GM18909 (cell line): ENCODE measurements around the gene DLG4.

Source experiments
- ATAC-seq: cut with Tn5 transposase; IDR thresholded peaks from one replicate; pipeline ENCODE4 v1.9.1; 2021; ENCODE audit warnings: mild to moderate bottlenecking; ENCODE audit not compliant: unreplicated experiment, poor library complexity

DLG4 gene

GRCh38 chr17:7219812-7220592, at the start of gene DLG4, which contains the start of gene ACADVL:
Gene DLG4, minus strand, starts transcription at chr17:7219836.
Gene ACADVL, plus strand, starts transcription at chr17:7219938. Its CDS starts 47 bp downstream, at chr17:7219985.
- no peak for ATAC-seq

DNA sequence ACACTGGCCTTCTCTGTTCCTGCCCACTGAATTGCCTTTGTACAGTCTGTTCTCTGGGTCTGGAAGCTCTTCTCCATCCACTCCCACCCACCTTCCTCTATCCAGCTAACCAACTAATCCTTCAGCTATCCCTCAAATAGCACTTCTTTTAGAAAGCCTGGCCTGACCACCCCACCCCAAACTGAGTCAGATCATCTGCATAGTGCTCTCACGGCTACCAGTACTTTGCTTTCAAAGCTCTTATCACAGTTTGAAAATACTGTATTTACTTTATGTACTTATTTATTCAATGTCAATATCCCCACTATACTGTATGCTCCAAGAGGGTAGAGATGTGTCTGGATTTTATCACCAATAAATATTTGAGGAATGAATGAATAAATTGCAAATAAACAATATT, 47.1 kb upstream of the DLG4 start:
- ATAC-seq = no peak

DNA sequence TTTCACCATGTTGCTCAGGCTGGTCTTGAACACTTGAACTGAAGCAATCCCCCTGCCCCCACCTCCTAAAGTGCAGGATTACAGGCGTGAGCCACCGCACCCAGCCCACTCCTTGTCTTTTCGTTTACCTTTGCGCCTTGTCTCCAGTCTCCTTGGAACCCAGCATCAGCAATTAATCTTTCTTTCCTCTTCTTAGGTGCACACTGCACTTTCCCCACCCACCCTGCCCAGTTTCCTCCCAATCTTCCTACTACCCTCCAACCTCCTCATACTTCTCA, 44.1 kb upstream of the DLG4 start:
- no peak for ATAC-seq

DNA sequence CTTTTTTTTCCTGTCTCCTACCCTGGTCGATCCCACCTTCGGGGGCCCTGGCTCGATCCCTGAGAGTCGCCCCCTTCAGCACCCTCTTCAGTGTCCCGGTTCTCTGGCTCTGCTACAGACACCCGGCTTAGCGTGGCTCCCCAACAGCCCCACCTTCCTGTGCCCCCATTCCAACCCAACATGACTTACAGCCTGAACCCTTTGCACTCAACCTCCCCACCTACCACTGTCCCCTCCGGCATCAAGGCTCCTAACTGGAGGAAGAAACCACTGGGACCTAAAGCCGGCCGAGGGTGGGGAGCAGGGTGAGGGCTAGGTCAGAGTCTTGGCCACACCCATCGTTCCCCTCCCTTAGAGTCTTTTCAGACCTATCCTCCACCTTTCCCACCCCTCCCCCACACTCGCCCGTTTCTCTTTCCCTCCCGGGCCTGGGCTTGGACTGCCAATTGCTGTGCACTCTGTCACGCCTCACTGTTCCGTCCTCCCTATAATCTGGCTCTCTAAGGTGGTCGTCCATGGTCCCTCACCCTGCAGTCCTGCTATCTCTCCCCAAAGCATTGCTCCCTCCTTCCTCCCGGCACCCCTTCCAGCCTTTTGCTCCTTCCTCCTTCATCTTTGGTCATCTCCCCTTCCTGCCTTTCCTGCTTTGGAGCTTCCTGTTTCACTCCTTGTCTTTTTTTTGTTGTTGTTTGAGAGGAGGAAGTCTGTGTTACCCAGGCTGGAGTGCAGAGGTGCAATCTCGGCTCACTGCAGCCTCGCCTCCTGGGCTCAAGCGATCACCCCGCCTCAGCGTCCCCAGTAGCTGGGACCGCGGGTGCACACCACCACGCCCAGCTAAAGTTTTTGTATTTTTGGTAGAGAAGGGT, 43.5 kb upstream of the DLG4 start:
- ATAC-seq = no peak

DNA sequence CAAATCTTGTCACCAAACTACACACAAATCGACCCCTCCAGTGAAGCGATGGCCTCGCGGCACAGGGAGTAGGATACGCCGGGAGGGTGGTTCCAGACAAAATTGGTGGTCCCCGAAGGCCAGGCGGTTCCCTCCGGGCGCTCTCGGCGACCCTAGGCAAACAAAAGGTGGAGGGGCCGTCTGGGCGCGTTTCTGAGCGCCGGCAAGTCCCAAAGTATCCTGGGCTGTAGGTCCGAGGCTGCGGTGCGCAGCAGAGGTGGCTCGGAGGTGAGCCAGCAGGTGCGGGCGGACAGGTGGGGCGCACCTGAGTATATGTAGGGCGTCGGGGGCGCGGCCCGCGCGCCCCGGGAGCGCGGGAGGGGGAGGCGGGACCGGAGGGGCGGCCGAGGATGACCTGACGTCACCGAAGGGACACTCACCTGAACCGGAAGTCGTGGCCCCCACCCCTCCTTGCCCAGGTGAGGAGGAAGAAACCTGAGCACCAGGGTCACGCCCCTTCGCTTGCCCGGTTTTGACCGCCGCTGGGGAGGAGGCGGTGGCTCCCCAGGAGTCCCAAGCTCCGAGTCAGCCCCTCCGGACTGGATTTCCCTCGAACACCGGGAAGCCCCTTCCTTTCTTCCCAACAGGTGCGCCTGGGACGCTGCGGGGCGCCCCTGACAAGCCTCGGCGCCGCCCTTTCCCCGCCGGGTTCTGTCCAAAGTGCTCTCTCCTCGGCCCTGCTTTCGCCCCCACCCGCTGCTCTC, 42.7 kb upstream of the DLG4 start, which contains the start of gene CLDN7:
CLDN7 (minus strand) TSS at position 287 of the 743 bp plus-strand sequence. CDS start 435 bp downstream, outside the sequence.
- no peak for ATAC-seq

GRCh38 chr17:7261379-7262191, 41.9 kb upstream of the DLG4 start:
- no peak for ATAC-seq

- no peak for ATAC-seq
These were observed 41.2 kb upstream of the DLG4 start for GRCh38 chr17:7260651-7261378.

- ATAC-seq = no peak
These were observed 40.5 kb upstream of the DLG4 start for GRCh38 chr17:7260151-7260550.

DNA sequence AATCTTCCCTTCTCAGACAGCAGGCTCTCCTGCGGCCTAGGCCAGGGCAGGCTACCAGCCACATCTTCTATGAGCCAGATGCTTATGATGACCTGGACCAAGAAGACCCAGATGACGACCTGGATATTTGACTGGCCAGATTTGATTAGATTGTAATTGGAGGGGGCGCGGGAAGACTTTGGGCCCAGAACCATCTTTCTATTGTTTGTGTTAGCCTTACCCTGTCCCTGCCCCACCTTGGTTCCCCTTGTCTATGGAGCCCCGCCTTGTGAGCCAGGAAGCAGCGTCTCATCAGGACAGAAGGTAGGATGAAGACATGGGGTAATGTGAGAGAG, 39.9 kb upstream of the DLG4 start:
- no peak for ATAC-seq

DNA sequence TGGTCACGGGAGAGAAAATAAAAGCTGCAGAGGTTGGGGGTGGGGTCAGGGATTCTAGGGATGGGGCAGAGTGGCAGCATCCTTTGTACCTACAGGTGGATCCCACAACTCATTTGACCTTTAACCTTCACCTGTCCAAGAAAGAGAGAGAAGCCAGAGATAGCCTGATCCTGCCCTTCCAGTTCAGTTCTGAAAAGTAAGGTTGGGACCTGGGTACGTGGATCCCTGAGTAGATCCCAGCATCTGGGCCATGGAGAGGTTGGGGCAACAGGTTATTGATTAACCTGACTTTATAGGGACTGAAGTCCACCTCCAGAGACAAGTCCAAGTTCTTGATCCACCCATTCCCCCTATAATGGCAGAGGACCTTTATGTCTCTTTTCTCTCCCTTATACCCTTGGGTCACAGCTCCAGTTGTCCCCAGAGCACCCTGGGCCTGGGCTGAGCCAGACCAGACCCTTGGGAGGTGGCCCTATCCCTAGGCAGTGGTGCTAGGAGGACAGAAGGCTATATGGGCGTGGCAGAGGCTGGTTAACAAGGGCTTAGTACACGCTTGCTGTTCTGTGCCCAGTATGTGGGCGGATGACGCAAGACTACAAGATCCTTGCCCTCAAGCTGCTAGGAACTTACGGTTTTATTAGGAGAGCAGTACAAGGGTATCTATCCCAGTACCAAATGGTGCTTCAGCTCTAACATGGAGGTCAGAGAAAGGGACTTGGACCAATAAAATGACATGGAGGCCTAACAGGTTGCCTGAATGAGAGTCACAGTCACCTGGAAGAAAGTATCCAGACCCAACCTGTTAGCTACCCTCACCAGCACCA, 39.3 kb upstream of the DLG4 start:
- ATAC-seq = no peak

DNA sequence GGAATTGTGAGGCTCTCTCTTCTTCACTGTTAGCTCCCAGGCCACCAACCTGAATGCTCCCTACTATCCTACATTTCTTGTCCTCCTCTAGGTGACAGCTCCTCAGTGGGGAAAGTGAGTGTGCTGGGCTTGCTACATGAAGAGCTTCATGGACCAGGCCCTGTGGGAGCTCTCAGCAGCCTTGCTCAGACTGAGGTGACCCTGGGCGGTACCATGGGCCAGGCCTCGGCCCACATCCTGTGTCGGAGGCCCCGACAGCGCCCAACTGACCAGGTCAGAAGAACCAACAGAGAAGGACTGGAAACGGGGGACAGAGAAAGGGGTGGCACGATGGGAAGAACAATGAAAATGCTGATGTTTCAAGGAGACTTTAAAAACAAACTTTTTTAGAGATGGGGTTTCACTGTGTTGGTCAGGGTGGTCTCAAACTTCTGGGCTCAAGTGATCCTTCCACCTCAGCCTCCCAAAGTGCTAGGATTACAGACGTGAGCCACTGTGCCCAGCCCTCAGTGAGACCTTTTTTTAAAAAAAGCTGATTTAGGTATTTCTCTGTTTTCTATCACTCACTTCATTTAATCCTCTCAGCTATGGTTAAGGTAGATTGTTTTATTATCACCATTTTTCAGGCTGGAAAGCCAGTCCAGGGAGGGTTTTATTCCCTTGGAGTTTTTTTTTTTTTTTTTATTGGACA, 37.3 kb upstream of the DLG4 start:
- ATAC-seq = no peak

DNA sequence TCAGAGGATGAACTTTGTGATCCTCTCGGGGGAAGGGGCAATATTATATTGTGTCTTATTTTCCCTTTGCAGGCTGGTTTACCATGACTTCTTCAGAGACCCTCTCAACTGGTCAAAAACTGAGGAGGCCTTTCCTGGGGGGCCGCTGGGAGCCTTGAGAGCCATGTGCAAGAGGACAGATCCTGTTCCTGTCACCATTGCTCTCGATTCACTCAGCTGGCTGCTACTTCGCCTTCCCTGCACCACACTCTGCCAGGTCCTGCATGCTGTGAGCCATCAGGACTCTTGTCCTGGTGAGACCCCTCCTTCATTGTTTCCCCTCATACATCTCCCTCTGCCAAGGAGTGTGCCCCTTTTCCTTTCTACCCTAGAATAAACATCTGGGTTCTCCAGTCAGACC, 34.9 kb upstream of the DLG4 start:
- ATAC-seq = no peak

DNA sequence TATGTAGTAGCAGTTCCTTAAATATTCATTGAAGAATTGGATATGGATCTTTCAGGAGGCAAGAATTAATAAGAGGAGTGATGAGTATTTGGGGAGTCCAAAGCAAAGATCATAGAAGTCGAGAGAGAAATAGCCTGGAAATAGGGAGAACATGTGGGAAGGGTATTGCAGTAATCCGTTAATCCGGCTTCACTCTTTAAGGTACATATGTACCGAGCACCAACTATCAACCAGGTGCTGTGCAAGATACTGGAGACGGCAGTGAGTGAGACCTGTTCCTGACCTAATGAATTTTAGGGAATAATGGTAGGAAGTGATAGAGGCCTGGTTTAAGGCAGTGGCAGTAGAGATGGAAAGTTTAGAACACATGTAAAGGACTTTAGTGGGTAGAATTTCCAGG, 33.4 kb upstream of the DLG4 start:
- no peak for ATAC-seq

GRCh38 chr17:7252176-7253043, 32.8 kb upstream of the DLG4 start, which contains the start of gene ELP5:
Gene ELP5, plus strand, starts transcription at chr17:7252215. Its CDS starts 336 bp downstream, at chr17:7252551.
- ATAC-seq = peak; percentile 63

DNA sequence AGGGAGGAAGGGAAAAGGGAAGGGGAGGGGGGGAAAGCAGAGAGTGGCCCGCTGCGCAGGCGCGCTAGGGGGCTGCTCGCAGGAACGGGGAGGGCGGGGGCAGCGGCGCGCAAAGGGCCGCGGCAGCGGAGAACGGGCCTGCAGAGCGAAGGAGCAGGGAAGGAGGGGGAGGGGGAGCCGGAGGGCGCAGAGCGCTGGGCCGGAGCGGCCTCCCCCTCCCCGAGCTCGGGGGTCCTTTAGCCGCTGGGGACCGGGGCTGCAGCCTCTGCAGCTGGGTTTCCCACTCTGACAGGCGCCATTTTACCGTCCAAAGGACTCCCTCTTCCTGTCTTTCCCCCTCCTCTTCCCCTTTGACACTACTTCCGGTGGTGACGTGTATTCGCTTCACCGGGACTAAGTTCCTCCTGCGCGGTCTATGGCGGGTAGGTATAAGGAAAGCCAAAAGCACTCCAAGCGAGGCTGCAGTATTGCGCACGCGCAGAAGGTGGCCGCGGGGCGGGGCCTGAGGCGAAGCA, 32.1 kb upstream of the DLG4 start, which contains the start of gene CTDNEP1:
CTDNEP1 (minus strand) TSS at position 74 of the 515 bp plus-strand sequence. CDS start 438 bp downstream, outside the sequence.
- ATAC-seq = peak; percentile 79

DNA sequence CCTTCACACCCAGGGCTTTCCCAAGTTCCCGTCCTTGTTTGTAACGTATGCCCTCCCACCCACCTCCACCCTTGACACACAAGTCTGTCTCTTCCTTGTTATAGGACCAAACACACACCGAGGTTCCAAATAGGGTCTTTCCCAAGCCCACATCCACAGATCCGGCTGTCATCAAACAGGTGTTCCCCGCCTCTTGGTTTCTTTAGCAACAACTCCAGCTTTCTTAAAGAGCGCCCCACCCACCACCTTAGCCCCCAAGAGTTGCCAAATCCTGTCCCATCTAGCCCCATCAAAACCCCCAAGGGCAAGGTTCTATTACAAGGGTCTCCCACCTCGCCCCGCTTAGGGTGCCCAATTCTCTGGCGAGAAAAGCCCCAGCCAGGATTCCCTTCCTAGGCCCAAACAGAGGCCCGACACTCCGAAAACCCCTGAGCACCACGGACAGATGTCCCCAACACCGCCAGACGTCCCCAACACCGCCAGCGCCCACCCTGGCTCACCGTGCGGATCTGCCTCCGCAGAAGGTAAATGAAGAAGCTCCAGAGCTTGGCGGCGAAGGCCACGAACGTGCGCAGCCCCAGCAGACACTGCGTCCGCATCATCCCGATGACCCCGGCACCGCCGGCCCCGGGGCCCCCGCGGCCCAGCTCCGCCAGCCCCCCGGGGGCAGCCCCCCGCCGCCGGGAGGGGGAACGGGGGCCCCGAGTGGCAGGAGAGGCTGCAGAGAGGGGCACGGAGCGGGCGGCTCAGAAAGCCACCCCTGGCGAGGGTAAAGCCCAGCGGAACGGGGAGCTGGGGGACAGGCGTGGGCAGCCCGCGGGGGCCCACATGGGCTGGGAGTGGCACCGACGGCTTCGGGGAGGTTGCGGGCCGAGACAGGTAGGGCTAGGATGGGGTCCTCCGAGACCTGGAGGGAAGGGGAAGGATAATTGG, 31.3 kb upstream of the DLG4 start:
- ATAC-seq = no peak
